Ovary (tissue), 3 donors: ENCODE measurements around the gene FAR2.
"Not testable (repeated sequence)": the region's sequence is repeated elsewhere in the genome, so short reads cannot be mapped to it uniquely, and the experiment has no call there.

Source experiments
- POLR2A ChIP-seq: fragments of 450-650 bp; IDR thresholded peaks from one replicate; pipeline ENCODE4 v1.6.1; 2017; ENCODE audit warnings: antibody characterized with exemption, mild to moderate bottlenecking, moderate library complexity
- TF ChIP-seq, protein P1 (sequence below), 3 donors: fragments of 450-650 bp in 2 of 3; fragments of 200-600 bp in 1 of 3; IDR thresholded peaks; one replicate each; pipeline versions ENCODE4 v1.5.1 to v1.8.0; 2016 to 2022; ENCODE audit warnings: antibody characterized with exemption in 3 of 3, mild to moderate bottlenecking in 1 of 3
- donor health status: DM: no; HTN: no; CAD: no.

DNA sequence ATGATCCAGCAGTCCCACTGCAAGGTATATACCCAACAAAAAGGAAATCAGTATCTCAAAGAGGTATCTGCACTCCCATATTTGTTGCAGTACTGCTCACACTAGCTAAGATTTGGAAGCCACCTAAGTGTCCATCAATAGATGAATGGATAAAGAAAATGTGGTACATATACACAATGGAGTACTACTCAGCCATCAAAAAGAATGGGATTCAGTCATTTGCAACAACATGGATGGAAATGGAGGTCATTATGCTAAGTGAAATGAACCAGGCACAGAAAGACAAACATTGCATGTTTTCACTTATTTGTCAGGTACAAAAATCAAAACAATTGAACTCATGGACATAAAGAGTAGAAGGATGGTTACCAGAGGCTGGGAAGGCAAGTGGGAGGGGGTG lies 141.4 kb downstream of the FAR2 start:
- TF ChIP-seq POLR2A, result not testable (repeated sequence)
- TF ChIP-seq, protein P1, sequence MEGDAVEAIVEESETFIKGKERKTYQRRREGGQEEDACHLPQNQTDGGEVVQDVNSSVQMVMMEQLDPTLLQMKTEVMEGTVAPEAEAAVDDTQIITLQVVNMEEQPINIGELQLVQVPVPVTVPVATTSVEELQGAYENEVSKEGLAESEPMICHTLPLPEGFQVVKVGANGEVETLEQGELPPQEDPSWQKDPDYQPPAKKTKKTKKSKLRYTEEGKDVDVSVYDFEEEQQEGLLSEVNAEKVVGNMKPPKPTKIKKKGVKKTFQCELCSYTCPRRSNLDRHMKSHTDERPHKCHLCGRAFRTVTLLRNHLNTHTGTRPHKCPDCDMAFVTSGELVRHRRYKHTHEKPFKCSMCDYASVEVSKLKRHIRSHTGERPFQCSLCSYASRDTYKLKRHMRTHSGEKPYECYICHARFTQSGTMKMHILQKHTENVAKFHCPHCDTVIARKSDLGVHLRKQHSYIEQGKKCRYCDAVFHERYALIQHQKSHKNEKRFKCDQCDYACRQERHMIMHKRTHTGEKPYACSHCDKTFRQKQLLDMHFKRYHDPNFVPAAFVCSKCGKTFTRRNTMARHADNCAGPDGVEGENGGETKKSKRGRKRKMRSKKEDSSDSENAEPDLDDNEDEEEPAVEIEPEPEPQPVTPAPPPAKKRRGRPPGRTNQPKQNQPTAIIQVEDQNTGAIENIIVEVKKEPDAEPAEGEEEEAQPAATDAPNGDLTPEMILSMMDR (IDR thresholded peaks at IDR 0.05), result not testable (repeated sequence)
